ENCODE results near the gene PRDX1.
A peak's percentile ranks its signal among the peaks of the same experiment; 100 is the strongest.
"Not testable (repeated sequence)": the region's sequence is repeated elsewhere in the genome, so short reads cannot be mapped to it uniquely, and the experiment has no call there.

The PRDX1 gene

GRCh38 chr1:45503462-45504360, 18.0 kb downstream of the PRDX1 start:
- DNase-seq (ENCODE audit: low read depth in 2 of 2) = no peak

- no peak for DNase-seq (ENCODE audit: low read depth in 2 of 2)
Observed at GRCh38 chr1:45501505-45501859, 20.2 kb downstream of the PRDX1 start.

GRCh38 chr1:45499415-45499769, 22.3 kb downstream of the PRDX1 start:
- DNase-seq (ENCODE audit: low read depth in 2 of 2) = no peak

- no peak for DNase-seq (ENCODE audit: low read depth in 2 of 2)
Observed at GRCh38 chr1:45498279-45498678, 23.4 kb downstream of the PRDX1 start.

- peak; percentile 17 to 41 for DNase-seq (ENCODE audit: low read depth in 2 of 2)
Observed at GRCh38 chr1:45493116-45493697, 28.5 kb downstream of the PRDX1 start.

GRCh38 chr1:45492691-45493090, 29.0 kb downstream of the PRDX1 start:
- no peak for DNase-seq (ENCODE audit: low read depth in 2 of 2)

GRCh38 chr1:45491487-45492260, 30.0 kb downstream of the PRDX1 start:
- DNase-seq (ENCODE audit: low read depth in 2 of 2) = no peak

GRCh38 chr1:45490626-45491486, 30.8 kb downstream of the PRDX1 start, which contains the start of gene TESK2:
TESK2 (minus strand) TSS chr1:45491163; CDS start chr1:45457785, 33,378 bp downstream.
- peak; percentile 90 to 93 for DNase-seq (ENCODE audit: low read depth in 2 of 2)

- DNase-seq (ENCODE audit: low read depth in 2 of 2) = no peak
Observed at GRCh38 chr1:45490121-45490625, 31.5 kb downstream of the PRDX1 start.

- peak in 1 of 2 donors; percentile 14 for DNase-seq (ENCODE audit: low read depth in 2 of 2)
Observed at GRCh38 chr1:45489379-45489778, 32.3 kb downstream of the PRDX1 start.

- DNase-seq (ENCODE audit: low read depth in 2 of 2) = no peak
Observed at GRCh38 chr1:45488666-45489377, 32.9 kb downstream of the PRDX1 start.

GRCh38 chr1:45485949-45486348, 35.7 kb downstream of the PRDX1 start:
- DNase-seq (ENCODE audit: low read depth in 2 of 2) = no peak

- DNase-seq (ENCODE audit: low read depth in 2 of 2) = no peak
Observed at GRCh38 chr1:45479039-45479748, 42.5 kb downstream of the PRDX1 start.

- no peak for DNase-seq (ENCODE audit: low read depth in 2 of 2)
Observed at GRCh38 chr1:45478121-45478814, 43.4 kb downstream of the PRDX1 start.

GRCh38 chr1:45477646-45478045, 44.0 kb downstream of the PRDX1 start:
- no peak for DNase-seq (ENCODE audit: low read depth in 2 of 2)

GRCh38 chr1:45474194-45474593, 47.5 kb downstream of the PRDX1 start:
- not testable (repeated sequence) for DNase-seq (ENCODE audit: low read depth in 2 of 2)

GRCh38 chr1:45473302-45473701, 48.4 kb downstream of the PRDX1 start:
- no peak for DNase-seq (ENCODE audit: low read depth in 2 of 2)

GRCh38 chr1:45470306-45470798, 51.3 kb downstream of the PRDX1 start:
- no peak for DNase-seq (ENCODE audit: low read depth in 2 of 2)

- not testable (repeated sequence) for DNase-seq (ENCODE audit: low read depth in 2 of 2)
Observed at GRCh38 chr1:45467353-45467752, 54.3 kb downstream of the PRDX1 start.

All from stimulated activated CD4-positive, alpha-beta T cell treated with anti-CD3 and anti-CD28 coated beads, Interleukin-1b, Interleukin-23, amount 100 ng/mL, for 4 hours (primary cell).